AG04449 (cell line): ENCODE measurements around the gene USP13.
"Not testable (repeated sequence)": the region's sequence is repeated elsewhere in the genome, so short reads cannot be mapped to it uniquely, and the experiment has no call there.

Experiments used
- CTCF ChIA-PET: fragments of 350-600 bp; formaldehyde crosslinking; extraction: SDS; loops from one replicate; lab custom pipeline; 2021; ENCODE audit warnings: antibody characterized with exemption; lab: Yijun Ruan, JAX
- POLR2A ChIA-PET: fragments of 400-600, 350-600 bp; formaldehyde crosslinking; extraction: SDS; loops from one replicate; lab custom pipeline; 2020; ENCODE audit warnings: antibody characterized with exemption, inconsistent platforms; lab: Yijun Ruan, JAX
- DNase-seq: peaks from one replicate; pipeline ENCODE4 v3.0.0-alpha.2; 2010; ENCODE audit warnings: low read depth, low spot score
- H3K4me3 ChIP-seq: 2 replicates; pipeline ENCODE4 v1.5.1; 2011; ENCODE audit warnings: low read depth, mild to moderate bottlenecking, control low read depth, low read length
- TF ChIP-seq, protein P1 (sequence below): IDR thresholded peaks from one replicate; pipeline ENCODE4 v1.5.1; 2011; ENCODE audit warnings: mild to moderate bottlenecking, moderate library complexity, low read length, control low read depth, inconsistent platforms; ENCODE audit not compliant: insufficient read depth; ENCODE audit errors: missing control alignments

USP13 gene

DNA sequence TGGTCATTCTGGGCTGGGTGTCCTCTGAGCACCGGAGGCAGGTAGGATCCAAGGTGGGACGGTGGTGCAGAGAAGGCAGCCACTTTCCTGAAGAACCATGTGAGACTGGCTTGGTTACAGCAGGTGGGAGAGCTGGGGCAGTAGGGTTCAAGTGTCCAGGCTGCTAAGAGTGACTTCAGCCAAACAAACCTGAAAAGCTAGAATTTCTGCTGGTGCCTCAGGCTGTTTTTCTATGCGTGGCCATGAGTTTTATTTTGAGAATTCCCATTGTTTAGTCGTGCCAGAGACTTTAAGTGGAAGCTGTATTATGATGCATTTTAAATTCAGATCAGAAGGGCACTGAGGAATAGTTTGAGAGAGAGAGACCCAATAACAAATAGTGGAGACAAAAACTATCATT, 20.1 kb downstream of the USP13 start:
- H3K4me3 ChIP-seq, result no peak overlapping the region
- TF ChIP-seq, protein P1, sequence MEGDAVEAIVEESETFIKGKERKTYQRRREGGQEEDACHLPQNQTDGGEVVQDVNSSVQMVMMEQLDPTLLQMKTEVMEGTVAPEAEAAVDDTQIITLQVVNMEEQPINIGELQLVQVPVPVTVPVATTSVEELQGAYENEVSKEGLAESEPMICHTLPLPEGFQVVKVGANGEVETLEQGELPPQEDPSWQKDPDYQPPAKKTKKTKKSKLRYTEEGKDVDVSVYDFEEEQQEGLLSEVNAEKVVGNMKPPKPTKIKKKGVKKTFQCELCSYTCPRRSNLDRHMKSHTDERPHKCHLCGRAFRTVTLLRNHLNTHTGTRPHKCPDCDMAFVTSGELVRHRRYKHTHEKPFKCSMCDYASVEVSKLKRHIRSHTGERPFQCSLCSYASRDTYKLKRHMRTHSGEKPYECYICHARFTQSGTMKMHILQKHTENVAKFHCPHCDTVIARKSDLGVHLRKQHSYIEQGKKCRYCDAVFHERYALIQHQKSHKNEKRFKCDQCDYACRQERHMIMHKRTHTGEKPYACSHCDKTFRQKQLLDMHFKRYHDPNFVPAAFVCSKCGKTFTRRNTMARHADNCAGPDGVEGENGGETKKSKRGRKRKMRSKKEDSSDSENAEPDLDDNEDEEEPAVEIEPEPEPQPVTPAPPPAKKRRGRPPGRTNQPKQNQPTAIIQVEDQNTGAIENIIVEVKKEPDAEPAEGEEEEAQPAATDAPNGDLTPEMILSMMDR, result no peak
- ChIA-PET POLR2A (no interaction called here), CTCF (interaction anchor here (0.9 to 1.3 kb wide), 2 partner anchors 20 to 23 kb away, joined by 3 to 5 read pairs; partner anchors contain the start of gene USP13)
- DNase-seq, result no peak

DNA sequence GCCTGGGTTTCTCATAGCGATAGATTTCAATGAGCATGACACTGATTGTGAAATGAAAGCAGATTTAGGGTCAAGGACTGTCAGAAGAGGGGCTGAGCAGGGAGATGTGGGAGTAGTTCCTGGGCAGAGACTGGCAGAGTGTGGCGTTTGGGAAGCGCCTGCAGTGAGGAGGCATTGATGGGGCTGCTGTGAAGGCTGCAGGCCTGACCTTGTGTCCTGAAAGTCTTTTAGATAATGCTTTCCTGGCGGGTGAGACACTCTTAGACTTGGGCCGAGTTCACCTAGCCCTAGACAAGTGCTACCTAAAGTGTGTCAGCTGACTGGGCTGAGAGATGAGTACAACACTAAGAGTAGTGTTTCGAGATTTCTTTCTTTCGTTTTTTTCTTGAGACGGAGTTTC, 20.7 kb downstream of the USP13 start:
- no peak overlapping the region for H3K4me3 ChIP-seq
- DNase-seq, result no peak
- TF ChIP-seq, protein P1, result no peak
- POLR2A ChIA-PET, result no interaction called here
- CTCF ChIA-PET, result no interaction called here

DNA sequence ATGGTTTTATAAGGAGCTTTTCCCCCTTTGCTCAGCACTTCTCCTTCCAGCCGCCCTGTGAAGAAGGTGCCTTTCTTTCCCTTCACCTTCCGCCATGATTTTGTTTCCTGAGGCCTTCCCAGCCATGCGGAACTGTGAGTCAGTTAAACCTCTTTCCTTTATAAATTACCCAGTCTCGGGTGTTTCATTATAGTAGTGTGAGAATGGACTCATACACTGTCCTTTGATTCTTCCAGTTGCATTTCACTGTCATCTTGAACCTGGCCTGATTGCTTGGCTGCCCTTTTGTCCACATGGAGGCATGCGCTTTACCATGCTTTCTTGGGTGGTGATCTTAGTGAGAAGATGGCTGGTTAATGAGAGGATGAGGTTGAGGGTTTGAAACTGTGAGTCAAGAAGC, 23.2 kb downstream of the USP13 start:
- ChIA-PET CTCF (no interaction called here), POLR2A (no interaction called here)
- TF ChIP-seq, protein P1, result no peak
- no peak for DNase-seq
- H3K4me3 ChIP-seq, result no peak overlapping the region

DNA sequence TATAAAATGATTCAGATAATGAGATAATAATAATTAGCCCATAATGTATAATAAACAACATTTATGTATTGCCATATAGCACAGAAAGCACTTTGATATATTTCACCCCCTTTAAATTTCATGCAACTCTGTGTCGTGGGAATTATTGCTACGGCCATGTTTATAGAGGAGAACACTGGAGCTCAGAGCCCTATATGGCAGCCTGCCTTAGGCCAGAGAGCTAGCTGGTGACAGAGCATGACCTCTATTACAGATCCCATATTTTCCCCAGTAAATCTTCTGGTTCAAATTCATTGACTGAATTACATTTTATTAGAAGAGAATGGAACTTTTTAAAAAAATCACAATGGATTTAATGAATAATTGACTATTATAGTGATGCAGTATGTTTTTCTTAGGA, 25.0 kb downstream of the USP13 start:
- CTCF ChIA-PET, result interaction anchor here (0.9 kb wide), 1 partner anchor 19 kb away, joined by 3 read pairs; no protein-coding TSS in a partner anchor

DNA sequence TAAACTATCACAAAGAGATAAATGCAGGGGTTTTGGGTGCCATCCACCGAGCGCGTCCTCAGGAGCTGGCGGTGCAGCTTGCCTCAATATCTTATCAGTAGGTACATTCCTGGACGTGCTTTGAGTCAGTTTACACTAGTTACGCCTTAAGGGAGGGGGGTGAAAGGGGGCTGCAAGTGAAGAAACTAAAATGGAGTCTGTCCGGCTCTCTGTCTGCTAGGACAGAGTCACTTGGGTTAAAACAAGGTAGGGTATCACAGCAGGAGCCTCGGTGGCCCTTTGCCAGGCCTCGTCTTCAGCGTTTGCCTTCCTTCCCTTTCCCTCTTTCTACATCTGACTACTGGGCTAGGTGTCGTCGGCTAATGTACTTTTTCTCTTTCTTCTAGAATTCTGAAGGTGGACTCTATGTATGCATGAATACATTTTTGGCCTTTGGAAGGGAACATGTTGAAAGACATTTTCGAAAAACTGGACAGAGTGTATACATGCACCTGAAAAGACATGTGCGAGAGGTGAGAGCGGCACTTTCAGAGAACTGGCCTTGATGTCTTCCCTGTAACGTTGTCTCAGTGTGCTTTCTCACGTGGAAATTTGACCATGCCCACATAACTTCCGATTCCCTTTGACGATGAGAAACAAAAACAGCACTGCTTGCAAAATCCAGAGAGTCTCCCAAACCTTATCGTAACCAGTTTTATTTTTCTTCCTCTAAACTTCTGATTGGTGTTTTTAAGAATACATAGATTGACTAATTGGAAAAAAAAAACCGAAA, 28.8 kb downstream of the USP13 start:
- CTCF ChIA-PET, result no interaction called here
- TF ChIP-seq, protein P1, result no peak
- no peak overlapping the region for H3K4me3 ChIP-seq
- POLR2A ChIA-PET, result no interaction called here
- no peak for DNase-seq

More for the DNA sequence above, 25.0 kb downstream of the USP13 start:
- TF ChIP-seq, protein P1, result no peak
- POLR2A ChIA-PET, result interaction anchor here (0.6 kb wide), 1 partner anchor 36 kb away, joined by 3 read pairs; no protein-coding TSS in a partner anchor
- no peak overlapping the region for H3K4me3 ChIP-seq
- DNase-seq, result no peak

DNA sequence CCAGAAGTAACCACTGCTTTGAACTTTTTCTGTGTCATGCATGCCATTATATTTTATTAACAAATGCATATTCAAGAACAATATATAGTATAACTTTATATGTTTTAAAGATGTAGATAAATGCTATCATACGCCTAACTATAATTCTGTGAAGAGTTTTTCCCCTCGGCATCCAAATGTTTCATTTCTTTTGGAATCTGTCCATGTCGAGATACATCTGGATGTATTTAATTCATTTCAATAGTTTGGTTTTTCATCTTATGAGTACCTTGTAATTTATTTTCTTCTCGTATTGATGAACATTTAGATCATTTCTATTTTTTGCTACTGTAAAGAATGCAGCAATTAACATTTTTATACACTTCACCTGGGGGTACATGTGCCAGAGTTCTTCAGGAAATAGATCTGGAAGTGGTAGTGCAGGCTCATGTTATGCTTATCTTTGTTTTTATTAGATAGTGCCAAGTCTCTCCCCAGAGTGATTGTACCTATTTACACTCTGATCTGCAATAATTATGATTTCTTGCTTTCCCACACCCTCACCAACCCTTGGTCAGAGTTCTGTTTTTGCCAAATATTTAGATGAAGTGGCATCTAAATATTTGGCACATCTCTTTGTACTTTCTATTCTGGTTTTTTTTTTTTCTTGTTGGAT, 29.7 kb downstream of the USP13 start:
- no peak overlapping the region for H3K4me3 ChIP-seq
- TF ChIP-seq, protein P1, result no peak
- no peak for DNase-seq
- POLR2A ChIA-PET, result no interaction called here
- CTCF ChIA-PET, result no interaction called here

DNA sequence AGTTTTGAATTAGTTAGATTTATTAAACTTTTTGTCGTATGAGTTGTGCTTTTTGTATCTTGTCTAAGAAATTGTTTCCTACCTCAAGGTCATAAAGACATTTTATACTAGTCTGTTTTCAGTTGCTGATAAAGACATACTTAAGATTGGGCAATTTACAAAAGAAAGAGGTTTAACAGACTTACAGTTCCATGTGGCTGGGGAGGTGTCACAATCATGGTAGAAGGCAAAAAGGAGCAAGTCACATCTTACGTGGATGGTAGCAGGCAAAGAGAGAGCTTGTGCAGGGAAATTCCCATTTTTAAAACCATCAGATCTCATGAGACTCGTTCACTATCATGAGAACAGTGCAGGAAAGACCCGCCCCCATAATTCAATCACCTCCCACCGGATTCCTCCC, 30.4 kb downstream of the USP13 start:
- H3K4me3 ChIP-seq, CTCF ChIA-PET, POLR2A ChIA-PET, DNase-seq: not testable (repeated sequence)
